Astrocyte (in vitro differentiated cells and primary cell): ENCODE data around the gene TBKBP1.

Experiments used
- CTCF ChIP-seq: IDR thresholded peaks from 2 replicates; pipeline ENCODE4 v1.5.1; 2011; ENCODE audit warnings: low read depth, mild to moderate bottlenecking, inconsistent platforms, low read length, moderate library complexity; ENCODE audit not compliant: insufficient read depth
- EZH2 ChIP-seq: IDR thresholded peaks from 2 replicates; pipeline ENCODE4 v1.6.1; 2012; ENCODE audit warnings: mild to moderate bottlenecking, low read length, inconsistent platforms; ENCODE audit not compliant: insufficient read depth

DNA sequence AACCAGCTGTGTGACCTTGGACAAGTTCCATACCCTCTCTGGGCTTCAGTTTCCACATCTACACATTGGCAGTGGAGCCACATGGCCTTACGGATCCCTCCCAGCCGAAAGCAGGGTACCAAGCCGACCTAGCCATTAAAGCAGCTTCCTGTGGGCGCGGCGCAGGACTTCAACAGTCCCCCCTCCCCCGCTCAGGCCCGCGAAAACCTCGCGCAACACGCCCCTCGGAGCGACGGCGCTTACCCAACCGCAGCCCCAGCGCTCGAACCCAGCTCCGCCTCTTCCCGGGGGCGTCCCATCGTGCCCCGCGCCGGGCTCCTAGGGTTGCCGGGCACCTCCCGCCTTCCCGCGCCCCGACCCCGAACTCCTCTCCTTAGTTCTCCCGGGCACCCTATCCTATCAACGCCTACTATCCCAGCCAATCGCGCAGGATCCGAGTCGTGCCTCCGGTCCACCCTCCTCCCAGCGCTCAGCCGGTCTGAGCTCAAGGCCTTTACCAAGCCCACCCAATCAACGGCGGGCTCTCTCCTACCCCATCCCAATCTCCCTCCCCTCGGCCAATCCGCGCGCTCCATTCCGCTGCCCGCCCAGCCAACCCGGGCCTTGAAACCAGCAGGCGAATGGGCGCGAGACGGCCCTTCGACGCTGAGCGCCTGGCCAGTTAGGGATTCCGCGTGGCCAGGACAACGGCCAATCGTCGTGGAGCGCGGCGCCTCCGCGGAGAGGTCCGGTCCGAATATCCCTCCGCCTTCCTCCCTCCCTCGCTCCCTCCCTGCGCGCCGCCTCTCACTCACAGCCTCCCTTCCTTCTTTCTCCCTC is 44.6 kb upstream of the TBKBP1 start, which contains the start of gene KPNB1:
- no peak for TF ChIP-seq CTCF
- peak; percentile 96 for TF ChIP-seq EZH2
